Gastroesophageal sphincter (tissue), 3 donors: ENCODE data around the gene SMIM7.

Experiments
- EP300 ChIP-seq: sonication (generic); formaldehyde crosslinking; IDR thresholded peaks from one replicate; pipeline ENCODE4 v1.6.1; 2017; ENCODE audit warnings: antibody characterized with exemption, mild to moderate bottlenecking
- TF ChIP-seq, protein P1 (sequence below), 4 experiments: fragments of 200-600 bp in 2 of 4; fragments of 450-650 bp in 2 of 4; sonication (generic) in 1 of 4; IDR thresholded peaks; one replicate each; pipeline ENCODE4 v1.5.1; 2017 to 2019; ENCODE audit warnings: antibody characterized with exemption in 4 of 4, mild to moderate bottlenecking in 2 of 4, moderate library complexity in 2 of 4

DNA sequence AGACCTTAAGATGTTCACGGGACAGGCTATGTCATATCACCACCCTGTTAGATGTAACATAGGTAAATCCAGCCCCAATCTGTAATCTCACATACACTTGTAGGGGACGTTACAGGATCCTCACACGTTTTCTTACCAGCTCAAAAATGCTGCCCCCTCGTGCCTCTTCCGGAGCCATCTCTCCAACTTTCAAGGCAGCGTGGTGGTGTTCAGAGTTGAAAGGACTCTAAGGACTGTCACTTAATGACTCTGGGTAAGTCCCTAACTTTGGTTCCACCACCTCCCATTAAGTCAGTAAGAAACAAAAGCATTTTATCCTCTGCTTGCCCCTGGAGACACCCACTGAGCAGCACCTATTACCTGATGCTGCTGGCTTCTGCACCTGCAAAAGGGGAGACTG, 36.4 kb downstream of the SMIM7 start:
- no peak for TF ChIP-seq EP300
- TF ChIP-seq, protein P1, sequence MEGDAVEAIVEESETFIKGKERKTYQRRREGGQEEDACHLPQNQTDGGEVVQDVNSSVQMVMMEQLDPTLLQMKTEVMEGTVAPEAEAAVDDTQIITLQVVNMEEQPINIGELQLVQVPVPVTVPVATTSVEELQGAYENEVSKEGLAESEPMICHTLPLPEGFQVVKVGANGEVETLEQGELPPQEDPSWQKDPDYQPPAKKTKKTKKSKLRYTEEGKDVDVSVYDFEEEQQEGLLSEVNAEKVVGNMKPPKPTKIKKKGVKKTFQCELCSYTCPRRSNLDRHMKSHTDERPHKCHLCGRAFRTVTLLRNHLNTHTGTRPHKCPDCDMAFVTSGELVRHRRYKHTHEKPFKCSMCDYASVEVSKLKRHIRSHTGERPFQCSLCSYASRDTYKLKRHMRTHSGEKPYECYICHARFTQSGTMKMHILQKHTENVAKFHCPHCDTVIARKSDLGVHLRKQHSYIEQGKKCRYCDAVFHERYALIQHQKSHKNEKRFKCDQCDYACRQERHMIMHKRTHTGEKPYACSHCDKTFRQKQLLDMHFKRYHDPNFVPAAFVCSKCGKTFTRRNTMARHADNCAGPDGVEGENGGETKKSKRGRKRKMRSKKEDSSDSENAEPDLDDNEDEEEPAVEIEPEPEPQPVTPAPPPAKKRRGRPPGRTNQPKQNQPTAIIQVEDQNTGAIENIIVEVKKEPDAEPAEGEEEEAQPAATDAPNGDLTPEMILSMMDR (IDR thresholded peaks at IDR 0.05): no peak
